ENCODE measurements around the gene BCLAF3.

Gene BCLAF3

GRCh38 chrX:19966056-19966455 is 24.8 kb downstream of the BCLAF3 start:
- DNase-seq (ENCODE audit: low spot score) = no peak

GRCh38 chrX:19964017-19964710 is 26.7 kb downstream of the BCLAF3 start:
- peak; percentile 26 for DNase-seq (ENCODE audit: low spot score)

GRCh38 chrX:19960913-19961312 is 29.9 kb downstream of the BCLAF3 start:
- no peak for DNase-seq (ENCODE audit: low spot score)

GRCh38 chrX:19958552-19959486 is 32.0 kb downstream of the BCLAF3 start:
- peak; percentile 15 for DNase-seq (ENCODE audit: low spot score)

GRCh38 chrX:19956923-19957322 is 33.9 kb downstream of the BCLAF3 start:
- no peak for DNase-seq (ENCODE audit: low spot score)

DNA sequence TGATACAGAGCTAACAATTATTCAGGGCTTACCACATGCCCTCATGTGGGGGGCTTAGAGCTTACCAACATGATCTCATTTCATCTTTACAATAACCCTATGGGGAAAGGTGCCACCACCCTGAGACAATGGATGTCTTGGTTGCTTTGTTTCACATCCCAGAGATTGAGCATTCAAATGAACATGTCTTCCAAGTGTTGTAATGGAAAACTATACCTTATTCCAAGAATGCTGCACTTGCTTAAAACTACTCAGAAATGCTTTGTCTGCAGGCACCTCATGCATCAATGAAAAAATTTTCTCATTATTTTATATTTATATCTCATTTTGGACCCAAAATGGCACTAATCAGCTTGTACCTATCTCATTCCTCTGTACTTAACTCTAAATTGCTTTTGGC is 34.6 kb downstream of the BCLAF3 start:
- DNase-seq (ENCODE audit: low spot score) = no peak

GRCh38 chrX:19955306-19955705 is 35.6 kb downstream of the BCLAF3 start:
- DNase-seq (ENCODE audit: low spot score) = no peak

DNA sequence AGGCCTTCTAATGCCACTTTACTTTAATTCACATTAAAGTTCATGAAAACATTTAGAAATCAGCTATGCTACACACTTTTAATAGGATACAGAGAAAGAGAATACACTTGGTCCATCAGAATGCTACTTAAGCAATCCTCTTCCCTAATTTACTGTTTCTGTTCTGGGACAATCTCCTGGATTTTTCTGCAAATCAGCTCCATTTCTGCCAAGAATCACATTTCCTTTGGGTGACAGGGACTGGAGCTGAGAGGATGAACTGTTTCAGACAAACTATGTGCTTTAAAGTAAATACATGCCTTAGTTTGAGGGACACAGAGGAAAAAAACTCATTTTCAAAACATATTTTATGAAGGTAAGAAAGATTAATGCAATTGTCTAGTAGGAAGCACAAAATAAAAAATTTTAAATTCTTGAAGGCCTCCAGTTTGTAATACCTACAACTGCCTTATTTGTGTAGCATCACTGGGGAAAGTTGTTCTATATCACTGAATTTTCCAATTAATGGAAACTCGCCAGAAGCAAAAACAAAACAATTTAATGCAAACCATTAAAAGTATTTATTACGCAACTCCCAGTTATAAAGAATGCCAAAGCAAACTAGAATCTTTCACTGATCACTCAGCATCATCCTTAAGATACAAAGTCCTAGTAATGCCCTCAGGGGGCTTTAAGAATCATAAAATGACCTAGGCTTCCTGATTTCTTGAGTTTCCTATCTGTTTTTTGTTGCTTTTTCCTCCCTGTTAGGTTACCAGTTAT is 36.3 kb downstream of the BCLAF3 start:
- DNase-seq (ENCODE audit: low spot score) = no peak

DNA sequence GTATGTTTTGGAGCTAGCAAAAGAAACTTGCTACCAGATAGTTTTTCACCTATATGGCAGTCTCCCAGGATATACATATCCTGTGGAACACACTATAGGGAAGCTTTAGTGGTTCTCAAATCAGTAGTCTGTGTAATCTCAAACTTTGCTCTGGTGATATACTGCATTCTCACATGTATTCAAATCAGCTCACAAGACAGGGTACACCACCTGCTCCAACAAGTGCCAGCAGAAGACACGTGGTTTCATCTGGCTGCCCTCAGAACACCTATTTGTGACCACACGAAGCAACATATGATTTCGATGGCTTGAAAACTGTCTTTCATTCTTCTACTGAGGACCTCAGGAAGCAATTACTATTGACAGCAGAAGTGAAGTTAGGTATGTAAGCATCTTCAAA is 37.7 kb downstream of the BCLAF3 start:
- DNase-seq (ENCODE audit: low spot score) = no peak

- no peak for DNase-seq (ENCODE audit: low spot score)
Measured at GRCh38 chrX:19949340-19949739, 41.5 kb downstream of the BCLAF3 start.

GRCh38 chrX:19947612-19948011 is 43.2 kb downstream of the BCLAF3 start:
- no peak for DNase-seq (ENCODE audit: low spot score)
